ENCODE results near the gene MED27.

GRCh38 chr9:132003896-132004295, 75.8 kb downstream of the MED27 start:
- TF ChIP-seq CTCF (IDR thresholded peaks at IDR 0.05), result no peak
- no peak for TF ChIP-seq POLR2A (IDR thresholded peaks at IDR 0.05)
